GM19455 (cell line): ENCODE measurements around the gene ATP1B2.
"Not testable (repeated sequence)": the region's sequence is repeated elsewhere in the genome, so short reads cannot be mapped to it uniquely, and the experiment has no call there.

Experiments used
- ATAC-seq: cut with Tn5 transposase; IDR thresholded peaks from one replicate; pipeline ENCODE4 v1.9.1; 2021; ENCODE audit not compliant: unreplicated experiment

The ATP1B2 gene

GRCh38 chr17:7633093-7633492 lies 17.6 kb upstream of the ATP1B2 start:
- no peak for ATAC-seq

GRCh38 chr17:7634384-7634783 lies 16.3 kb upstream of the ATP1B2 start:
- no peak for ATAC-seq

DNA sequence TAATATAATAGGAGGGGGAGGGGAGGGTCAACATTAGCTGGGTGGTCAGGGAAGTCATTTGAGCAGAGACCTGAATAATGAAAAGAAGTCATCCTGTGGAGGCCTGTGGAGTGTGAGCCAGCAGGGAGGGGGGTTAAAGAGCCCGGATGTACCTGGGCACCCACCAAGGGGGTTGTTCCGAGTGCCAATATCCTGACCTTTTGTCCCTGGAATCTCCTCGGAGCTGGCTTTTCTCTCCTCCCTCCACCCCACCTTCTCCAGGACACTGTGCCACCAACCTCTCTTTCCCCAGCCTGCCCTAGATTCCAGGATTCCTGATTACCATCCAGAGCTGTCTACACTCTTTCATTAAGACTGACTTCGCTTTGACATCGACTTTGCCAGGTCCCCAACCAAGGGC lies 14.6 kb upstream of the ATP1B2 start:
- ATAC-seq = no peak

GRCh38 chr17:7640783-7641182 lies 9.9 kb upstream of the ATP1B2 start:
- no peak for ATAC-seq

- ATAC-seq = not testable (repeated sequence)
Observed at GRCh38 chr17:7641635-7642034, 9.1 kb upstream of the ATP1B2 start.

DNA sequence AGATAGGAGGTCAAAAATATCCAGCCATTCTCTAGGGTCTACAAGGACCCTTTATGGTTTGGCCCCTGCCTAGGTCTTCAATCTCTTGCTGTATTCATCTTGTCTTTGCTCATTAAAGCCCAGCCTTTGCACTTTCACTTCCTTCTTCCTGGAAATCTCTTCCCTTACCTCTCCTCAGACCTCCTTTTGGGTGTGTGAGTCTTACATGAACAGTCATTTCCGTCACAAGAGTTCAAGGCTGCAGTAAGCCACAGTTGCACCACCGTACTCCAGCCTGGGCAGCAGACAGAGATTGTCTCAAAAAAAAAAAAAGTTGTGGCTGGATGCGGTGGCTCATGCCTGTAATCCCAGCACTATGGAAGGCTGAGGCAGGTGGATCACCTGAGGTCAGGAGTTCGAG lies 6.0 kb upstream of the ATP1B2 start:
- no peak for ATAC-seq

DNA sequence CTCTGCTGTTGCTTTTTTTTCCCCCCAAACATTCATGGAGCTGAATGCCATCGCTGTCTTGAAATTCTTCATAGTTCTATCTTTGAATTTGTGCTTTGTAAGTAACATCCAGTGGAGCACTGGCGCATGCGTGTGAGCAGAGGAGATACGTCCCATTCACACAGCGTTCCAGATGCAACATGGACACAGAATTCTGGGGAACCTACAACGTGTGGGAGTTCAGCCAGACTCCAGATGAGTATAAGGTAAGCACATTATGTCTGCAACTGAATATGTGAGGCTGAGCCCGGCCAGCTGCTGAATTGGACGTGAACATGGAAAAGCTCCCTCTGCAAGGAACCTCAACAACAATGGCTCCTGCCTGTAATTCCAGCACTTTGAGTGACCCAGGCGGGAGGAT lies 4.3 kb upstream of the ATP1B2 start:
- ATAC-seq = no peak

DNA sequence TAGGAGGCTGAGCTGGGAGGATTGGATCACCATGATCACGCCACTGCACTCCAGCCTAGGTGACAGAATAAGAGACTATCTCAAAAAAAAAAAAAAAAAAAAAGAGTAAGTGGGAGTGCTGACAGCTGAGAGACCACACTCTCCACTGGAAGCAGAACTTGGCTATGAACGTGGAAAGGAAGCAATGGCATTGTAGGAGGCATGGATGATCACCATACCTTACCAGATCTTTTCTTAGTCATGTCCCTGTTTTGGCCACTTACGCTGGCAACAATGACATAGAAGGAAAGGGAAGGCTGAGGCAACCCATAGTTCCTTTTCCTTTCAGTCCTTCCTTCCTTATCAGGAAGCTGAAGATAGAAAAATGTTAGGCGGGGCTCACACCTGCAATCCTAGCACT lies 3.7 kb upstream of the ATP1B2 start:
- ATAC-seq = no peak

DNA sequence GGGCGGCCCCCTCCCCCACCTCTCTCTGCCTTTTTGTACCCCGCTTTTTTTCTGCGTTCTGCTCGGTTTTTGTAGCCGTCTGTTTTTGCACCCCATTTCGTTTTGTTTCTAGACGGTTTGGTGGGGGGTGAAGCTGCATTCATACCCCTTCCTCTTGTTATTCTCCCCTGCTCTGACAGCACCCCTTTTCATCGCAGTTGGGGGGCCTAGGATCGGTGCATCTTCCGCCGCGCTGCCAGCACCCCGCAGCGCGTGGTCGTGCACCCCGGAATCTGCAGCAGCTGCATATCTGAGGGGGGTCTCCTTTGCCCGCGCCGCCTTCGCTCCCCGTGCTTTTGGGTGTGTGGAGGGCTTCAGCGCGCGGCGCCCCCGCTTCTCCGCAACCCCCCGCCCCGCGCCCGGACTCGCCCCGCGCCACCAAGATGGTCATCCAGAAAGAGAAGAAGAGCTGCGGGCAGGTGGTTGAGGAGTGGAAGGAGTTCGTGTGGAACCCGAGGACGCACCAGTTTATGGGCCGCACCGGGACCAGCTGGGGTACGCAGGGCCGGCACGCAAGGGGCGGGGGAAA lies 455 bp downstream of the ATP1B2 start:
- ATAC-seq = no peak

DNA sequence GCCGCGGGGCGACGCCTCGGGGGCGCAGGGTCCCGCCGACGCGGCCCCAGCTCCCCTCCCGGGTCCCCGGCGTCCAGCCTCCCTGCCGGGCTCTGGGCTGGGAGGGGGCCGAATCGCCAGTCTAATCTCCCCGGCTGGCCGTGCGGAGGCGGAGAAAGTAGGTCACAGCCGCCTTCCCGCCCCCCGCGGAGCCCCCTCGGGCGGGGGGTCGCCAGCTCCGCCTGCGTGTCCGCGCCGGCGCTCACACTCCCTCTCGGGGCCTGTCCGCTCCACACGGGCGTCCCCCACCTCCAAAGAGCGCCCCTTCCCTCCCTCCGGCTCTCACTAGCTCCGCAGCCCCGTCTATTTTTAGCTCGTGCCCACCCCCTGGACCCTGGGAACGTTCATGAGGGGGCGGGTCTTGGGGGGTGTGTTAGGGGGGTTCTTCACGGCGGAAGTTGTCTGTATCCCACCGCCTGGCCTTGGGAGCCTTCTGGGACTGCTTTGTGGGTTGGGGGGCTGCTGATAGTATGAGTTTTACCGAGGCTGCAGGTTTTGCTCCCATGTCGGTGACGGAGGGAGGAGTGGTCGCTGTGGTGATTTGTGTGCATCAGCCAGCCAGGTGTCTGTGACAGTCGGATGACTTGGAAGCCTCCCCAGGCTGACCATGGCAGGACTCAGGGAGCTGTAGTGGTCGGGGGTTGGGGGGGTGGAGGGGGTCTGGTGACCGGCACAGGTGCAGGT lies 1.1 kb downstream of the ATP1B2 start:
- no peak for ATAC-seq

- no peak for ATAC-seq
Observed at GRCh38 chr17:7652388-7653356, 1.9 kb downstream of the ATP1B2 start.

DNA sequence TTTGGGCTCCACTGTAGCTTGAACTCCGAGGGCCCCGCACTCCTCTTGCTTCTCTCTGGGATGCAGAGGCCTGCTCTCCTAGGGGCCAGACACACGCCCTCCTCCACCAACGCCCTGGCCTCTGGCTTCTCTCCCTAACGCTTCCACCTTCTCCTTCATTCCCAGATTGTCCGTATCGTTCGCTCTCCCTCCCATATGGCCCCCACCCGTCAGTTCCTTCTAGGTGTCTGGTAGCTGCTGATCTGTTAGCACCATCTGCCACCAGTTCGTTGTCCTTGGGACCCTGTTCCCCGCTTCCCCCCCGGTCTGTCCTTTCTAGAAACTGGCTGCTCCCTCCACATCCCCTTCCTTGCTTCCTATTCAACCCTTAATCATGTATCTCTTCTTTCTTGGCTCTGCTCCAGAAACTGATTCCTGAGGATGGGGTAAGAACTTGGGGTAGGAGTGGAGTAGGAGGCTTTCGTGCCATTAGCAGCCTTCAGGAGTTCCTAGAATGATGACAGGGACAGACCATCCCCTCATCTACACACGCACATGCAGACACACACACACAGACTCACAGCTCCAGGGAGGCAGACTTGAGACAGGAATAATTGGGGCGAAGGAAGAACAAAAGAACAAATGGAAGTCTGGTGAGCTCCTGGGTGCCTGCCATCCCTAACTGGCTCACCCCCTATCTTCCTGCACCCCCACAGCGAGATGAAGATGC lies 4.3 kb downstream of the ATP1B2 start:
- ATAC-seq = no peak

DNA sequence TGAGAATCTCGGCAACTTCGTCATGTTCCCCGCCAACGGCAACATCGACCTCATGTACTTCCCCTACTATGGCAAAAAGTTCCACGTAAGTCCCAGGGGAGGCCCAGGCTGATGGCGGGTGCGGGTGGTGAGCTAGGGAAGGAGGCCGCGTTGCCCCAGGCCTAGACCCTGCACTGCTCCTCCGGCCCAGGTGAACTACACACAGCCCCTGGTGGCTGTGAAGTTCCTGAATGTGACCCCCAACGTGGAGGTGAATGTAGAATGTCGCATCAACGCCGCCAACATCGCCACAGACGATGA lies 4.8 kb downstream of the ATP1B2 start:
- no peak for ATAC-seq

DNA sequence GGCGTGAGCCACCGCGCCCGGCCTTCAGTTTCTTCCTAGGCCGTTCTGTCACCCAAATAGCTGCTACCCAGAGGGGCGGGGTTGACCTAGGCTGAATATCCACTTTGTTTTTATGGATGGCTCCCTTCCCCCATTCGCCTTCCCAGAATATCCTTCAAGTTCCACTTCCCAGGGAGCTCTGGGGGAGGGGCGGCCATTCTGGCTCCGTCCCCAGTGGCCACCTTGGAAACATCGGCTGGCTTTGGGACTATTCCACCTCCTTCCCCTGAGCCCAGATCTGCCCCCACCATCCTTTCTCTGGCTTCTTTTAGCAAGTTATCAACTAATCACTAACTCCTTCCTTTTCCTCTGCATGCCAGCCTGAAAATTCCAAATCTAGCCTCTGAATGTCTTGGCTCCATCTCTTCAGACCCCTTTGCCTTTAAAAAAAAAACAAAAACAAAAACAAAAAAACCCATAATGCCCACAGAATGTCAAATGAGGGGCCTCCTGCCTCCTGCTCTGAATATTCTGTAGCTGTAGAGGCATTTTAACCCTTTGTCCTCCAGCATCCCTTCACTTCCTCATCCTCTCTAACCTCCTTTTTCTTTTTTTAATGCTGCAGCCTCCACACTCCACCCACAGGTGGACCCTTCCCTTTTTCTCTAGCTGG lies 6.4 kb downstream of the ATP1B2 start:
- ATAC-seq = no peak

DNA sequence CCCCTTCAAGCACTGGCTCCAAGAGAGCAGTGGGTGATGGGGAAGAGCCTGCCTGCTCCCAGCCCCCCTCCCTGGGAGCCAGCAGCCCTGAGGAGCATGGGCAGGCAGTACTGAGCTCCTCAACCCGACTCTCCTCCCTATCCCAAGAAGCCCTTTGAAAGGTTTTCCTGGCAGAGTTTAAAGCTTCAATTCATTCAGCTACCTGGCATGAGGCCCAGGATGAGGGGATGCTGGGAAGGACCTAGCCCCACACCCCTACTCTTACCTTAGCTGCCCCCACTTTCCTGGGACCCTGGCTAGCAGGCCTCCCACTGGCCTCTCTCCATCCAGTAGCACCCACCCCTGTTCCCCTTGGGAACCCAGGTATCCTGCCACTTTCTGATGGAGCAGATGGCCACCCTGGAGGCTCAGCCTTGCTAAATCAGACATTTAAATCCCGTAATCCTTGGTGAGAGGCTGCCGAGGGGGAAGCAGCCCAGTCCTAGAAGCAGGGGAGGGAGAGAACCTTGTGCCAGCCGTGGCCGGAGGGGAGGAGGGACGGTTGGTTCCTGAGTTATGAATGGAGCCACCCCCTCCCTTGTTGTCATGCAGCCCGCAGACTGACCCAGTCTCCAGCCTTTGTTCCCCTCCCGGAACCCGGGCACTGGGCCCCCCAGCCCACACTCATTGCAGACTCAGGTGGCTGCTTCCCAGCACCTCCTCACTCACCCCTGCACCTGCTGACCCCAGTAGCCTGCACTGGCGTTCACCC lies 17.1 kb downstream of the ATP1B2 start:
- no peak for ATAC-seq

DNA sequence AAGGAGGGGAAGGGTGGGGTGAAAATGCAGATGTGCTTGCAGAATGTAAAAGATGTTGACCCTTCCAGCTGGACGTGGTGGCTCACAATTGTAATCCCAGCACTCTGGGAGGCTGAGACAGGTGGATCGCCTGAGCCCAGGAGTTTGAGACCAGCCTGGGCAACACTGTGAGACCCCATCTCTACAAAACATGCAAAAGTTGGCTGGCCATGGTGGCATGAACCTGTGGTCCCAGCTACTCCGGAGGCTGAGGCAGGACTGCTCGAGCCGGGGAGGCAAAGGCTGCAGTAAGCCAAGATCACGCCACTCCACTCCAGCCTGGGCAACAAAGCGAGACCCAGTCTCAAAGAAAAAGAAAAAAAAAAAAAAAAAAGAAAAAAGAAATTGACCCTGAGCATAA lies 17.8 kb downstream of the ATP1B2 start:
- no peak for ATAC-seq

GRCh38 chr17:7673239-7673638 lies 22.5 kb downstream of the ATP1B2 start:
- ATAC-seq = no peak

GRCh38 chr17:7674934-7675333 lies 24.2 kb downstream of the ATP1B2 start:
- ATAC-seq = no peak

- ATAC-seq = no peak
Observed at GRCh38 chr17:7676533-7676932, 25.8 kb downstream of the ATP1B2 start.

DNA sequence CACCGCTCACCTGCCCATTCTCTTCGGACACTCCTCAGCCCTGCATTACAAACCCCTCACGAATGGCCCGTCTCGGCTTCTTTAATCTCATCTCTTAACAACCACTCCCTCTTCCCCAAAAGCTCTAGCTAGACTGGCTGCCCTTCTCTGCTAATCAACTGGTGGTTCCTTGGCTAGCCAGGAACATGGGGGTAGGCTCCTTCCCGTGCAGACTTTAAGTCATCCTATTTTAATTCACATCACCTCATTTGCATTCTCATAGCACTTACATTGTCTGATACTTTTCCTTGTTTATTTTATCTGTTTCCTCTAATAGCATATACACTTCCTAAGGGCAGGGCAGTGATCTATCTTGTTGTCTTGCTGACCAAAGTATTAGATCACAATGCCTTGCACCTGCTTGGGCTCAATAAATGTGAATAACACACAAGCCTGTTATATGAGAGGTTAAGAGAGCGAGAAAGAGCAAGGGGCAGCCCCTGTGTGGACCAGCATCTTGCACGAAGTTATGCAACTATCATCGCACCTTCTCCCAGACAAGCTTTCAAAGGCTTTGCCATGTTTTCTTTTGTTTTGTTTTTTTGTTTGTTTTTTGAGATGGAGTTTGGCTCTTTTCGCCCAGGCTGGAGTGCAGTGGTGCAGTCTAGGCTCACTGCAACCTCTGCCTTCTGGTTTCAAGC lies 26.8 kb downstream of the ATP1B2 start:
- ATAC-seq = no peak
